Measurements from ENCODE around the gene CHRNB2. TPM values are rescaled to one million over a fixed set of nuclear protein-coding genes. Genes with fewer than 3 reads are reported as not detected.
A peak's percentile ranks its signal among the peaks of the same experiment; 100 is the strongest.

CHRNB2 gene
- total and polyA plus RNA-seq, 9 of the 15 experiments (the other 6 are each of a cell fraction or from before 2014, with no cell fraction given) = 0.01 TPM; not detected in 8

- TF ChIP-seq, protein P1, sequence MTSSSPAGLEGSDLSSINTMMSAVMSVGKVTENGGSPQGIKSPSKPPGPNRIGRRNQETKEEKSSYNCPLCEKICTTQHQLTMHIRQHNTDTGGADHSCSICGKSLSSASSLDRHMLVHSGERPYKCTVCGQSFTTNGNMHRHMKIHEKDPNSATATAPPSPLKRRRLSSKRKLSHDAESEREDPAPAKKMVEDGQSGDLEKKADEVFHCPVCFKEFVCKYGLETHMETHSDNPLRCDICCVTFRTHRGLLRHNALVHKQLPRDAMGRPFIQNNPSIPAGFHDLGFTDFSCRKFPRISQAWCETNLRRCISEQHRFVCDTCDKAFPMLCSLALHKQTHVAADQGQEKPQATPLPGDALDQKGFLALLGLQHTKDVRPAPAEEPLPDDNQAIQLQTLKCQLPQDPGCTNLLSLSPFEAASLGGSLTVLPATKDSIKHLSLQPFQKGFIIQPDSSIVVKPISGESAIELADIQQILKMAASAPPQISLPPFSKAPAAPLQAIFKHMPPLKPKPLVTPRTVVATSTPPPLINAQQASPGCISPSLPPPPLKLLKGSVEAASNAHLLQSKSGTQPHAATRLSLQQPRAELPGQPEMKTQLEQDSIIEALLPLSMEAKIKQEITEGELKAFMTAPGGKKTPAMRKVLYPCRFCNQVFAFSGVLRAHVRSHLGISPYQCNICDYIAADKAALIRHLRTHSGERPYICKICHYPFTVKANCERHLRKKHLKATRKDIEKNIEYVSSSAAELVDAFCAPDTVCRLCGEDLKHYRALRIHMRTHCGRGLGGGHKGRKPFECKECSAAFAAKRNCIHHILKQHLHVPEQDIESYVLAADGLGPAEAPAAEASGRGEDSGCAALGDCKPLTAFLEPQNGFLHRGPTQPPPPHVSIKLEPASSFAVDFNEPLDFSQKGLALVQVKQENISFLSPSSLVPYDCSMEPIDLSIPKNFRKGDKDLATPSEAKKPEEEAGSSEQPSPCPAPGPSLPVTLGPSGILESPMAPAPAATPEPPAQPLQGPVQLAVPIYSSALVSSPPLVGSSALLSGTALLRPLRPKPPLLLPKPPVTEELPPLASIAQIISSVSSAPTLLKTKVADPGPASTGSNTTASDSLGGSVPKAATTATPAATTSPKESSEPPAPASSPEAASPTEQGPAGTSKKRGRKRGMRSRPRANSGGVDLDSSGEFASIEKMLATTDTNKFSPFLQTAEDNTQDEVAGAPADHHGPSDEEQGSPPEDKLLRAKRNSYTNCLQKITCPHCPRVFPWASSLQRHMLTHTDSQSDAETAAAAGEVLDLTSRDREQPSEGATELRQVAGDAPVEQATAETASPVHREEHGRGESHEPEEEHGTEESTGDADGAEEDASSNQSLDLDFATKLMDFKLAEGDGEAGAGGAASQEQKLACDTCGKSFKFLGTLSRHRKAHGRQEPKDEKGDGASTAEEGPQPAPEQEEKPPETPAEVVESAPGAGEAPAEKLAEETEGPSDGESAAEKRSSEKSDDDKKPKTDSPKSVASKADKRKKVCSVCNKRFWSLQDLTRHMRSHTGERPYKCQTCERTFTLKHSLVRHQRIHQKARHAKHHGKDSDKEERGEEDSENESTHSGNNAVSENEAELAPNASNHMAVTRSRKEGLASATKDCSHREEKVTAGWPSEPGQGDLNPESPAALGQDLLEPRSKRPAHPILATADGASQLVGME (CRISPR knock-in tag; IDR thresholded peaks at IDR 0.05) = no peak
- peak; percentile 27; the same call in 1 of the 2 replicates for TF ChIP-seq MYNN (IDR thresholded peaks at IDR 0.05)
- no peak for TF ChIP-seq MYNN (CRISPR knock-in tag; IDR thresholded peaks at IDR 0.05)
- TF ChIP-seq MTA3 (IDR thresholded peaks at IDR 0.05; ENCODE audit: borderline replicate concordance) = peak; percentile 74; the same call in 1 of the 2 replicates
- no peak for TF ChIP-seq ARHGAP35 (IDR thresholded peaks at IDR 0.05; ENCODE audit: partially characterized antibody)
- TF ChIP-seq RCOR1 (IDR thresholded peaks at IDR 0.05; ENCODE audit: borderline replicate concordance in 1 of 2, low read depth in 2 of 2, low read length in 2 of 2) = peak; percentile 25 to 70; a peak in 2 of 4 replicates
- peak; percentile 61 for TF ChIP-seq DMBX1 (CRISPR knock-in tag; IDR thresholded peaks at IDR 0.05; ENCODE audit: borderline replicate concordance)
- no peak for TF ChIP-seq RBM14 (IDR thresholded peaks at IDR 0.05; ENCODE audit: borderline replicate concordance, insufficient read depth, low read depth, low read length)
- TF ChIP-seq ZNF143 (CRISPR knock-in tag; IDR thresholded peaks at IDR 0.05) = peak; percentile 70
- no peak for TF ChIP-seq IRF2 (CRISPR knock-in tag; IDR thresholded peaks at IDR 0.05)
- no peak for TF ChIP-seq BRF1 (IDR thresholded peaks at IDR 0.05; ENCODE audit: borderline replicate concordance, extremely low read depth, insufficient read length)
- no peak; the same call in 1 of the 2 replicates for TF ChIP-seq TAF7 (tag; IDR thresholded peaks at IDR 0.05)
- TF ChIP-seq NFYB (IDR thresholded peaks at IDR 0.05; ENCODE audit: extremely low read depth, insufficient read length) = no peak
- TF ChIP-seq RBM15 (IDR thresholded peaks at IDR 0.05; ENCODE audit: insufficient read depth, low read length) = no peak
- no peak for TF ChIP-seq BDP1 (IDR thresholded peaks at IDR 0.05; ENCODE audit: insufficient read depth, insufficient read length)
- TF ChIP-seq ESRRB (CRISPR knock-in tag; IDR thresholded peaks at IDR 0.05; ENCODE audit: borderline replicate concordance) = no peak
- TF ChIP-seq POLR3G (IDR thresholded peaks at IDR 0.05; ENCODE audit: extremely low read depth, insufficient read length, insufficient replicate concordance) = no peak
- TF ChIP-seq ZNF232 (CRISPR knock-in tag; IDR thresholded peaks at IDR 0.05) = peak; percentile 90; the same call in 1 of the 2 replicates
- no peak for TF ChIP-seq ILK (tag; IDR thresholded peaks at IDR 0.05; ENCODE audit: borderline replicate concordance, low read depth)
- no peak for TF ChIP-seq SMAD1 (IDR thresholded peaks at IDR 0.05; ENCODE audit: low read depth, low read length, partially characterized antibody)
Measured at GRCh38 chr1:154558720-154559465, 8.7 kb upstream of the CHRNB2 start (continued).
